OCI-LY3 (cell line): ENCODE results near the gene CDC20B.

Experiments
- EZH2phosphoT487 ChIP-seq: fragments of 200-600 bp; shearing (Covaris generic); IDR thresholded peaks from 2 replicates; pipeline ENCODE4 v1.6.1; 2018; ENCODE audit warnings: antibody characterized with exemption, mixed run types, low read depth
- TF ChIP-seq, protein P1 (sequence below): fragments of 200-600, 300-600 bp; sonication (generic); IDR thresholded peaks from 2 replicates; pipeline ENCODE4 v1.5.1; 2014; ENCODE audit warnings: antibody characterized with exemption, low read length, low read depth

DNA sequence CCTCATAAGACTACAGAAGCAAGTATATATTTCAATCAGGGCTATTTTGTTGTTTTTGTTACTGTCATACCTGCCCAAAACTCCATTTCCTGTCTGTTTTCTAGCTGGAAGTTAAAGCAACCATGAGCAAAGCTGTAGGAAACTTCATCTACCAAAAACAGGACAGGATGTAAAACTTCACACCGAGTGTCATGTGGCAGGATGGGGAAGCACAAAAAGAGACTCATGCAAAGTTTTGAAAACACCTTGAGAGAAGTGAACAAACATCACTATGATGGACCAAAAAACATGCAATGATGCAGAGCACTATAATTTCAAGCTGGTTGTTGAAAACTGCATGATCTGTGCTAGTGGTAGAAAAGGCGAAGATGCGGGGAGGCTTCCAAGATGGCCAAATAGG is 76.8 kb downstream of the CDC20B start:
- TF ChIP-seq, protein P1, sequence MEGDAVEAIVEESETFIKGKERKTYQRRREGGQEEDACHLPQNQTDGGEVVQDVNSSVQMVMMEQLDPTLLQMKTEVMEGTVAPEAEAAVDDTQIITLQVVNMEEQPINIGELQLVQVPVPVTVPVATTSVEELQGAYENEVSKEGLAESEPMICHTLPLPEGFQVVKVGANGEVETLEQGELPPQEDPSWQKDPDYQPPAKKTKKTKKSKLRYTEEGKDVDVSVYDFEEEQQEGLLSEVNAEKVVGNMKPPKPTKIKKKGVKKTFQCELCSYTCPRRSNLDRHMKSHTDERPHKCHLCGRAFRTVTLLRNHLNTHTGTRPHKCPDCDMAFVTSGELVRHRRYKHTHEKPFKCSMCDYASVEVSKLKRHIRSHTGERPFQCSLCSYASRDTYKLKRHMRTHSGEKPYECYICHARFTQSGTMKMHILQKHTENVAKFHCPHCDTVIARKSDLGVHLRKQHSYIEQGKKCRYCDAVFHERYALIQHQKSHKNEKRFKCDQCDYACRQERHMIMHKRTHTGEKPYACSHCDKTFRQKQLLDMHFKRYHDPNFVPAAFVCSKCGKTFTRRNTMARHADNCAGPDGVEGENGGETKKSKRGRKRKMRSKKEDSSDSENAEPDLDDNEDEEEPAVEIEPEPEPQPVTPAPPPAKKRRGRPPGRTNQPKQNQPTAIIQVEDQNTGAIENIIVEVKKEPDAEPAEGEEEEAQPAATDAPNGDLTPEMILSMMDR = no peak
- TF ChIP-seq EZH2phosphoT487 = no peak
